ENCODE data around the gene GSE1. TPM values are rescaled to one million over a fixed set of nuclear protein-coding genes. Genes with fewer than 3 reads are reported as not detected.

The GSE1 gene
- polyA plus RNA-seq (4.3 to 6.2 TPM (median 5.0 TPM) in 3 replicates), polyA minus RNA-seq (6.8 to 9.9 TPM (median 9.3 TPM) in 3 replicates)
- polyA plus RNA-seq (2011; ENCODE audit: low read depth): 16.7 TPM
- 5.7 and 5.8 TPM in 2 replicates for polyA plus RNA-seq (2011; cell fraction: cytosol; rRNA removed)
- 25.5 and 27.8 TPM in 2 replicates for polyA plus RNA-seq (2011; cell fraction: nucleus; rRNA removed)
- 5.8 and 16.8 TPM in 2 replicates for polyA plus RNA-seq (2012; ENCODE audit: low replicate concordance)
- 11.3 TPM for polyA minus RNA-seq (2011; cell fraction: cytosol; rRNA and poly(A)+ RNA removed)
- polyA minus RNA-seq (2011; cell fraction: nucleus; rRNA and poly(A)+ RNA removed): 22.2 and 29.6 TPM in 2 replicates

DNA sequence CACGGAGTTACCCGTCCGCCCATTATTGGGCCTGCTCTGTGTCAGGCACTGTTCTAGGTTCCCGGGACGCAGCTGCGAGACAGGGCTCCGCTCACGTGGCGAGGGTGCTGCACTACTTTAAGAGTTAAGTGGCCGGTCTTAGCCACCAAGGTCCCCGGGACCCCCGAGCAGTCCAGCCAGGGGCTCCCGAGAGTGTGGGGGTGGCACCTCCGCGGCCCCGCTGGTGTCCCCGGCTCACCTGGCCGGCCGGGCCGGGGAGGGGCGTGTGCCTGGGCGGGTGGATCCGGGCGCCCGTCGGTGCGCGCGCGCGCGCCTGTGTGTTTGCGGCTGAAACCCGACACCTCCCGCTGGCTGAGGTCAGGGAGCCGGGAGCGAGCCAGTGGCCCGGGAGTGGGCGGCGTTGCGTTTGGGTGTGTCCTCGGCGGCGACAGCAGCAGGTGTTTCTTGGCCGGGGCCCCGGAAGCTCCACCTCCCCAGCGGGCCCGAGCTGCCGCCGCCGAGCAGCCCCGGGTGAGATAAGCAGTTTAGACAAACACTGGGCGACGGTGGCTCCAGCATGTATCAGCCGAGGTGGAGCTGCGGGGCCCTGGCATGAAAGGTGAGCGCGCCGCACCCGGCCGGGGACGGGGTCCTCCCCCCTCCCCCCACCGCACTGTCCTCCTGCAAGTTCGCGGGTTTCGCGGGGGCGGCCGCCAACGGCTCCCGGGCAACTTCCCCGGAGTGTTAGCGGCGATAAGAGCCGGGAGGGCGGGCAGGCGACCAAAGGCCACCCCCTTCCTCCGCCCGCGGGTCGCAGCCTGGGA, at the start of gene GSE1:
TSS of gene GSE1 (plus strand) at position 522 of the 803 bp plus-strand sequence. CDS start at position 592, 70 bp downstream.
- Histone ChIP-seq H3K36me3 (ENCODE audit: control insufficient read depth in 2 of 2, extremely low read depth in 1 of 2, insufficient read depth in 2 of 2, low read length in 2 of 2) (peaks cover 0 to 2% of the 10 kb centered on the region in 2 experiments), H3K9ac (ENCODE audit: control insufficient read depth, extremely low read depth, insufficient read depth, low read length) (peak within 1 kb of the TSS; percentile 86), H3K27ac (ENCODE audit: control insufficient read depth, insufficient read depth, low read length) (peak within 1 kb of the TSS; percentile 85), H3K27me3 (ENCODE audit: control insufficient read depth, extremely low read depth, insufficient read depth, low read length) (peaks cover 4% of the 10 kb centered on the region), H3K9me3 (ENCODE audit: control insufficient read depth, low read depth, low read length) (no peaks in the 10 kb centered on the region), H4K20me1 (ENCODE audit: control insufficient read depth, extremely low read depth, insufficient read depth, low read length) (peaks cover 20% of the 10 kb centered on the region), H2AFZ (ENCODE audit: control insufficient read depth, low read length) (no peak within 1 kb of the TSS), H3K4me1 (ENCODE audit: control insufficient read depth, extremely low read depth, insufficient read depth, low read length) (peaks cover 41% of the 10 kb centered on the region), H3K4me3 (ENCODE audit: control insufficient read depth in 2 of 3, extremely low read depth in 1 of 3, insufficient read depth in 2 of 3, low read depth in 1 of 3, low read length in 3 of 3) (peak within 1 kb of the TSS; percentile 61 to 67 (median 65)), H3K9me1 (ENCODE audit: control insufficient read depth, extremely low read depth, insufficient read depth, low read length) (no peaks in the 10 kb centered on the region), H3K79me2 (ENCODE audit: control insufficient read depth, insufficient read depth, low read length) (peaks cover 2% of the 10 kb centered on the region), H3K4me2 (ENCODE audit: control insufficient read depth, extremely low read depth, insufficient read depth, low read depth, low read length) (peak within 1 kb of the TSS; percentile 84)
- peak; percentile 20 for FAIRE-seq
- DNase-seq (ENCODE audit: low read depth, low spot score): peak; percentile 74
- dilution Hi-C loops (cut with MboI; ENCODE audit: extremely low pct_ligation_motif_present, low sequenced_read_pairs): no loop called here
- TF ChIP-seq CTCF (optimal IDR thresholded peaks at IDR 0.05 in 1 of 3, IDR thresholded peaks at IDR 0.05 in 1 of 3, conservative IDR thresholded peaks at IDR 0.05 in 1 of 3; ENCODE audit: extremely low read depth in 1 of 3, insufficient read depth in 2 of 3, low read length in 3 of 3) (no peak), EZH2 (IDR thresholded peaks at IDR 0.05; ENCODE audit: low read length) (no peak)

- H3K36me3 ChIP-seq (ENCODE audit: control insufficient read depth in 2 of 2, extremely low read depth in 1 of 2, insufficient read depth in 2 of 2, low read length in 2 of 2): no peaks in the 10 kb centered on the region
- no peak overlapping the region for H3K9ac ChIP-seq (ENCODE audit: control insufficient read depth, extremely low read depth, insufficient read depth, low read length)
- H3K9me3 ChIP-seq (ENCODE audit: control insufficient read depth, low read depth, low read length): no peaks in the 10 kb centered on the region
- peaks cover 5% of the 10 kb centered on the region for H3K79me2 ChIP-seq (ENCODE audit: control insufficient read depth, insufficient read depth, low read length)
- no peaks in the 10 kb centered on the region for H3K9me1 ChIP-seq (ENCODE audit: control insufficient read depth, extremely low read depth, insufficient read depth, low read length)
- no peak overlapping the region for H3K27ac ChIP-seq (ENCODE audit: control insufficient read depth, insufficient read depth, low read length)
- H3K4me2 ChIP-seq (ENCODE audit: control insufficient read depth, extremely low read depth, insufficient read depth, low read depth, low read length): no peak overlapping the region
- H4K20me1 ChIP-seq (ENCODE audit: control insufficient read depth, extremely low read depth, insufficient read depth, low read length): peaks cover 3% of the 10 kb centered on the region
- no peak overlapping the region for H3K4me3 ChIP-seq (ENCODE audit: control insufficient read depth in 2 of 3, extremely low read depth in 1 of 3, insufficient read depth in 2 of 3, low read depth in 1 of 3, low read length in 3 of 3)
- no peak for DNase-seq (ENCODE audit: low read depth, low spot score)
- no peak for FAIRE-seq
- no peaks in the 10 kb centered on the region for H3K4me1 ChIP-seq (ENCODE audit: control insufficient read depth, extremely low read depth, insufficient read depth, low read length)
- dilution Hi-C loops (cut with MboI; ENCODE audit: extremely low pct_ligation_motif_present, low sequenced_read_pairs): no loop called here
- no peak for TF ChIP-seq EZH2 (IDR thresholded peaks at IDR 0.05; ENCODE audit: low read length)
- H3K27me3 ChIP-seq (ENCODE audit: control insufficient read depth, extremely low read depth, insufficient read depth, low read length): peaks cover 5% of the 10 kb centered on the region
- no peak overlapping the region for H2AFZ ChIP-seq (ENCODE audit: control insufficient read depth, low read length)
These were observed 49.4 kb upstream of the GSE1 start for GRCh38 chr16:85563515-85564276.

Data from keratinocyte (primary cell).